Kidney epithelial cell (primary cell): ENCODE measurements around the gene ADAP1. TPM values are rescaled to one million over a fixed set of nuclear protein-coding genes. Genes with fewer than 3 reads are reported as not detected.

Experiments
- DNase-seq: peaks from one replicate; pipeline ENCODE4 v3.0.0-alpha.2; 2010; ENCODE audit warnings: low read depth
- H3K27me3 ChIP-seq: 2 replicates; pipeline ENCODE4 v1.6.0; 2011; ENCODE audit warnings: low read length; ENCODE audit not compliant: control insufficient read depth, insufficient read depth
- H3K36me3 ChIP-seq: 2 replicates; pipeline ENCODE4 v1.5.1; 2011; ENCODE audit warnings: low read length; ENCODE audit not compliant: control insufficient read depth, insufficient read depth
- H3K4me3 ChIP-seq: 2 replicates; pipeline ENCODE4 v1.5.1; 2011; ENCODE audit warnings: low read depth, mild to moderate bottlenecking, control low read depth, low read length
- total RNA-seq: library from RNA; depleted of rRNA; stranded (reverse); fragments of >200 nt; gene quantifications from 2 replicates; pipeline ENCODE4 v1.2.3, GENCODE V29; 2015
- TF ChIP-seq, protein P1 (sequence below): IDR thresholded peaks from 2 replicates; pipeline ENCODE4 v1.5.1; 2011; ENCODE audit warnings: mild to moderate bottlenecking, moderate library complexity, low read length, control low read depth, inconsistent platforms; ENCODE audit not compliant: insufficient read depth, poor library complexity, severe bottlenecking

Gene ADAP1
- total RNA-seq, 1 donor from 2014 or later = 14.3 TPM

- TF ChIP-seq, protein P1, sequence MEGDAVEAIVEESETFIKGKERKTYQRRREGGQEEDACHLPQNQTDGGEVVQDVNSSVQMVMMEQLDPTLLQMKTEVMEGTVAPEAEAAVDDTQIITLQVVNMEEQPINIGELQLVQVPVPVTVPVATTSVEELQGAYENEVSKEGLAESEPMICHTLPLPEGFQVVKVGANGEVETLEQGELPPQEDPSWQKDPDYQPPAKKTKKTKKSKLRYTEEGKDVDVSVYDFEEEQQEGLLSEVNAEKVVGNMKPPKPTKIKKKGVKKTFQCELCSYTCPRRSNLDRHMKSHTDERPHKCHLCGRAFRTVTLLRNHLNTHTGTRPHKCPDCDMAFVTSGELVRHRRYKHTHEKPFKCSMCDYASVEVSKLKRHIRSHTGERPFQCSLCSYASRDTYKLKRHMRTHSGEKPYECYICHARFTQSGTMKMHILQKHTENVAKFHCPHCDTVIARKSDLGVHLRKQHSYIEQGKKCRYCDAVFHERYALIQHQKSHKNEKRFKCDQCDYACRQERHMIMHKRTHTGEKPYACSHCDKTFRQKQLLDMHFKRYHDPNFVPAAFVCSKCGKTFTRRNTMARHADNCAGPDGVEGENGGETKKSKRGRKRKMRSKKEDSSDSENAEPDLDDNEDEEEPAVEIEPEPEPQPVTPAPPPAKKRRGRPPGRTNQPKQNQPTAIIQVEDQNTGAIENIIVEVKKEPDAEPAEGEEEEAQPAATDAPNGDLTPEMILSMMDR = no peak
- Histone ChIP-seq H3K36me3 (no peaks in the 10 kb centered on the region), H3K4me3 (no peak overlapping the region), H3K27me3 (peaks cover 52% of the 10 kb centered on the region)
- no peak for DNase-seq
Observed at GRCh38 chr7:956031-956430, 1.6 kb upstream of the ADAP1 start.

DNA sequence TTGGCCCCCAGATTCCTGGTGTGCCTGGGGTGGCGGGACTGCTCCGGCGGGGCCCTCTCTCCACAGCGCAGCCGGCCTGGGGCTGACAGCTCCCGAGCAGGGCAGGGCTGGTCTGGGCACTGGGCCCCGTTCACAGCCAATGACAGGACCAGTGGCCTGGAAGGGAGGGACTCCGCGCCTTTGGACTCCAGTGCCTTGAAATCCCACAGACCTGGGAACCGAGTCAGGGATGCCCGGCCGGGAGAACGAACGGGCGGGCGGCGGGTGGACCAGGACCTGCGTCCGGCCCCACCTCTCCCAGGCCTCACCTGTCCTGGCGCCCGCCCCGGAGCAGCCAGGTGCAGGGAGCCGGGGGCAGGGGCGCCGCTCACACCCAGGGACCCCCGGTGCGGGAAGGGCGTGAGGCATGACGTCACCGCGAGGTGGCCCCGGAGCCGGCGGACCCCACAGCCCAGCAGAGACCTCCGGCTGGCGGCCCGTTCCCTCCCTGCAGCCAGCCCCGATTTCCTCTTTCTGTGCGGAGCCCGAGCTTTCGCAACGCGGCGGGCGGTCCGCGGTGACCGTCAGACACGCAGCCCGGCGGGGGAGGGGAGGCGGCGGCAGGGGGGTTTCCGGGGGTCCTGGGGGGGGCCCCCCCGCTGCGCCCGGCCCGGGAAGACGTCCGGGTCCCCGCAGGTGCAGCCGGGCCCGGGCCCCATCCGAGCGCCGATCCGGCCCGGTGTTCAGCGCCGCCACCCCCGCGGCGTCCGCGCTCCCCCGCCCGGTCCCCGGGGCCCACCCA is 743 bp downstream of the ADAP1 start:
- DNase-seq = no peak
- H3K36me3 ChIP-seq = no peaks in the 10 kb centered on the region
- H3K4me3 ChIP-seq = peak overlapping the region; percentile 34
- H3K27me3 ChIP-seq = peaks cover 41% of the 10 kb centered on the region
- TF ChIP-seq, protein P1 = no peak

DNA sequence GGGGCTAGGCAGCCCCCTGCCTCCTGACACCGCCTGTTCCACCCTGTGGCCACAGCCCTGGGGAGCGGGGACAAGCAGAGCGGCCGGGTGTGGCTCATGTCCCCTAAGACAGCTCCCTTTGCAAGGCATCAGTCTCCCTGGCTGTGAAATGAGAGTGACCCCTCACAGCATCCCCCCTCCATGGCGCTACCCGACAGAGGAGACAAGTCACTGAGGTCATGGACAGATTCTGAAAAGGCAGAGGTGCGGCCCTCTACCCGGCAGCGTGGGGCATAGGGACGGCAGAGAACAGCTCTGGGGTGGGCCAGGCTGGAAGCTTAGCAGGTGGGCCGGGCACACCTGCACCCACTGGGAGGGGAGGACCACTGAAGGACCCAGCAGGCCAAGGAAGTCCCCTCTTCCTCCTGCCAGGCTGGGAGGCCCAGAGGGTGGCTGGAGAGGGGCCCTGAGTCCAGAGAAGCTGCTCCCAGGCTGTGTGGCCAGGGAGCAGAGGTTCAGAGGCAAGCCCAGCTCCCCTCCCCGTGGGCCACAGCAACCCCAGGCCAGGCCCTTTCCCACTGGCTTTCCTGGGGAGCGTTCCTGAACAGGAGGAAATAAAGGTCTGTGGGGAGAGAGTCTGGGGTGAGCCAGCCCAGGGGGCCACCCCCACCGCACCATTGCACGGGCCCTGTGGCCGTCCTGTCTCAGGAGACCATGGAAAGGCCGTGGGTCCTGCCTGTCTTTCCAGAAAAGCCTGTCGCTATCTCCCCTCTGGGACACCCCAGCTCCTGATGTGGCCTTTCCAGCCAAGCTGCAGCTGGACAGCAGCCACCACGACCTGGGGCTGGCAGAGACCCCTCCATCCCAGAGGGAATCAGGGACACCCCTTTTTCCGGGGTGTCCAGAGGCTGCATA is 1.7 kb downstream of the ADAP1 start:
- Histone ChIP-seq H3K4me3 (no peak overlapping the region), H3K36me3 (no peaks in the 10 kb centered on the region), H3K27me3 (peaks cover 33% of the 10 kb centered on the region)
- DNase-seq = no peak
- TF ChIP-seq, protein P1 = no peak

- Histone ChIP-seq H3K27me3 (peaks cover 29% of the 10 kb centered on the region), H3K4me3 (no peak overlapping the region), H3K36me3 (no peaks in the 10 kb centered on the region)
- no peak for DNase-seq
- TF ChIP-seq, protein P1 = no peak
Observed at GRCh38 chr7:951881-952547, 2.5 kb downstream of the ADAP1 start.

- H3K4me3 ChIP-seq = no peak overlapping the region
- H3K36me3 ChIP-seq = no peaks in the 10 kb centered on the region
- peaks cover 19% of the 10 kb centered on the region for H3K27me3 ChIP-seq
- TF ChIP-seq, protein P1 = no peak
- no peak for DNase-seq
Observed at GRCh38 chr7:949021-949934, 5.2 kb downstream of the ADAP1 start.
